HepG2 (cell line): ENCODE data around the gene RBBP8NL. TPM values are rescaled to one million over a fixed set of nuclear protein-coding genes. Genes with fewer than 3 reads are reported as not detected.
A peak's percentile ranks its signal among the peaks of the same experiment; 100 is the strongest.

Source experiments
- ATAC-seq: fragments of 200-7000 bp; cut with Tn5 transposase; 3 replicates; pipeline ENCODE4 v1.9.1; 2020; ENCODE audit warnings: mild to moderate bottlenecking, moderate library complexity
- BruUV-seq: library from RNA; stranded (reverse); fragments of 400-500 nt; replicated peaks from 2 replicates; lab custom pipeline; 2021; lab: Mats Ljungman, UMichigan
- CTCF ChIA-PET: fragments of 300-600 bp; formaldehyde crosslinking; extraction: SDS; loops from one replicate; lab custom pipeline; 2021; ENCODE audit warnings: low total read pairs, inconsistent platforms, low intra/inter-chr PET ratio; lab: Yijun Ruan, JAX
- POLR2A ChIA-PET: fragments of 350-600 bp; sonication (Branson Sonifier 250); formaldehyde crosslinking; loops from one replicate; lab custom pipeline; 2020; ENCODE audit warnings: antibody characterized with exemption, inconsistent platforms; lab: Yijun Ruan, JAX
- DNase-seq: peaks from one replicate; pipeline ENCODE4 v3.0.0-alpha.2; 2015; ENCODE audit warnings: low spot score
- FAIRE-seq: peaks from 3 replicates; lab custom pipeline; 2011; peaks lifted over from hg19 to GRCh38; lab: Jason Lieb, UNC
- H2AFZ ChIP-seq: one replicate; pipeline ENCODE4 v1.6.1; 2011; ENCODE audit warnings: low read length, inconsistent platforms
- H3K27ac ChIP-seq: fragments of 300-600 bp; 3 replicates; pipeline ENCODE4 v1.8.0; 2011; ENCODE audit warnings: mixed run types, mild to moderate bottlenecking, mixed read lengths, low read length, inconsistent platforms; ENCODE audit not compliant: insufficient read depth; ENCODE audit errors: extremely low read length
- H3K27me3 ChIP-seq, 2 experiments: fragments of 200-600 bp in 1 of 2; 2 replicates in 1 of 2; 3 replicates in 1 of 2; pipeline versions ENCODE4 v1.6.0 to v1.8.0; 2011; ENCODE audit warnings: low read length in 2 of 2, mild to moderate bottlenecking in 2 of 2, moderate library complexity in 2 of 2, inconsistent platforms in 1 of 2; ENCODE audit not compliant: insufficient read depth in 2 of 2, control insufficient read depth in 1 of 2
- H3K36me3 ChIP-seq, 2 experiments: fragments of 200-600 bp in 1 of 2; replicated peaks in 1 of 2; 2 replicates in 1 of 2; 3 replicates in 1 of 2; pipeline versions ENCODE4 v1.5.1 to v1.8.0; 2011; ENCODE audit warnings: low read length in 2 of 2, inconsistent platforms in 1 of 2; ENCODE audit not compliant: insufficient read depth in 2 of 2, control insufficient read depth in 1 of 2
- H3K4me1 ChIP-seq: 2 replicates; pipeline ENCODE4 v1.5.1; 2012; ENCODE audit warnings: low read length, inconsistent platforms; ENCODE audit not compliant: insufficient read depth
- H3K4me2 ChIP-seq: 2 replicates; pipeline ENCODE4 v1.6.0; 2011; ENCODE audit warnings: low read depth, low read length, inconsistent platforms
- H3K4me3 ChIP-seq, 3 experiments: fragments of 200-600 bp in 1 of 3; sonication (generic), shearing (Covaris generic) in 1 of 3; replicated peaks in 1 of 3; 2 replicates each; pipeline ENCODE4 v1.5.1; 2011 to 2016; ENCODE audit warnings: low read length in 3 of 3, inconsistent platforms in 2 of 3, low read depth in 2 of 3, mild to moderate bottlenecking in 2 of 3, control low read depth in 1 of 3, mixed read lengths in 1 of 3; ENCODE audit not compliant: insufficient read depth in 1 of 3
- H3K79me2 ChIP-seq: one replicate; pipeline ENCODE4 v1.6.1; 2011; ENCODE audit warnings: low read length, inconsistent platforms; ENCODE audit not compliant: insufficient read depth
- H3K9ac ChIP-seq: 2 replicates; pipeline ENCODE4 v1.6.0; 2011; ENCODE audit warnings: mild to moderate bottlenecking, low read depth, low read length, inconsistent platforms; ENCODE audit not compliant: insufficient read depth
- H3K9me3 ChIP-seq: 2 replicates; pipeline ENCODE4 v1.5.1; 2012; ENCODE audit warnings: mild to moderate bottlenecking, low read length
- H4K20me1 ChIP-seq: 2 replicates; pipeline ENCODE4 v1.6.0; 2011; ENCODE audit warnings: inconsistent platforms, mild to moderate bottlenecking, low read length, moderate library complexity; ENCODE audit not compliant: insufficient read depth
- HIC2 ChIP-seq: sonication (generic); formaldehyde crosslinking; IDR thresholded peaks from 2 replicates; pipeline ENCODE4 v1.9.0; 2022; ENCODE audit warnings: low read depth, missing genetic modification reagents
- IRX3 ChIP-seq: sonication (generic); formaldehyde crosslinking; IDR thresholded peaks from 2 replicates; pipeline ENCODE4 v1.8.1; 2023; ENCODE audit warnings: mild to moderate bottlenecking, low read depth, missing genetic modification reagents, borderline replicate concordance
- MED1 ChIP-seq: sonication (generic); formaldehyde crosslinking; IDR thresholded peaks from 2 replicates; pipeline ENCODE4 v1.4.0; 2020; ENCODE audit warnings: missing genetic modification reagents
- PHF5A ChIP-seq: IDR thresholded peaks from one replicate; pipeline ENCODE4 v1.6.1; 2018; ENCODE audit warnings: low read depth, missing genetic modification reagents; ENCODE audit not compliant: unreplicated experiment
- TMF1 ChIP-seq: sonication (generic); formaldehyde crosslinking; IDR thresholded peaks from 2 replicates; pipeline ENCODE4 v1.8.1; 2022; ENCODE audit warnings: low read depth, missing genetic modification reagents
- ZFP82 ChIP-seq: sonication (generic); formaldehyde crosslinking; IDR thresholded peaks from 2 replicates; pipeline ENCODE4 v1.5.1; 2020; ENCODE audit warnings: mild to moderate bottlenecking, missing genetic modification reagents, borderline replicate concordance
- ZNF451 ChIP-seq: sonication (generic); formaldehyde crosslinking; IDR thresholded peaks from 2 replicates; pipeline ENCODE4 v1.5.0; 2020; ENCODE audit warnings: mild to moderate bottlenecking, missing genetic modification reagents
- ZNF512B ChIP-seq: sonication (generic); formaldehyde crosslinking; IDR thresholded peaks from 2 replicates; pipeline ENCODE4 v1.5.1; 2020; ENCODE audit warnings: missing genetic modification reagents, mild to moderate bottlenecking, borderline replicate concordance
- ZNF646 ChIP-seq: sonication (generic); formaldehyde crosslinking; IDR thresholded peaks from 2 replicates; pipeline ENCODE4 v1.9.0; 2021; ENCODE audit warnings: mild to moderate bottlenecking, missing genetic modification reagents
- WGBS: methylation state at CpG from one replicate; pipeline ENCODE4 v1.1.6; 2017; ENCODE audit warnings: low lambda C conversion rate; 5-methylcytosine and 5-hydroxymethylcytosine counted together
- in situ Hi-C: cut with HindIII; loops from 2 replicates; pipeline ENCODE4 v1.10.0; 2017; ENCODE audit warnings: low pct_unique_long_range_greater_than_20kb; ENCODE audit not compliant: extremely low pct_ligation_motif_present
- intact Hi-C: fragments of 100-400 bp; cut with micrococcal nuclease; formaldehyde crosslinking; loops from one replicate; pipeline ENCODE4 v1.10.0; 2022; ENCODE audit not compliant: unreplicated experiment
- polyA plus RNA-seq, 8 experiments: library from polyadenylated mRNA; depleted of rRNA in 3 of 8; stranded (reverse) in 7 of 8; unstranded in 1 of 8; fragments of >200 nt; fragmentation: Illumina TruSeq in 4 of 8; extraction: Trizol in 4 of 8; gene quantifications; 2 replicates each; pipeline versions ENCODE4 v1.2.1 to v1.2.3, GENCODE V29; 2011 to 2016; ENCODE audit warnings: low read depth in 4 of 8, missing spikeins in 1 of 8, mixed read lengths in 1 of 8; ENCODE audit not compliant: insufficient read depth in 1 of 8
- total RNA-seq, 5 experiments: library from RNA; depleted of rRNA; stranded (reverse); fragments of >200 nt; fragmentation: Illumina TruSeq; extraction: Trizol; gene quantifications; 2 replicates each; pipeline ENCODE4 v1.2.3, GENCODE V29; 2016; ENCODE audit warnings: low read depth in 1 of 5

The RBBP8NL gene
- total and polyA plus RNA-seq, 2 of the 13 experiments (the other 11 are each of a cell fraction or from before 2014, with no cell fraction given): 0.69 to 0.86 TPM

- CTCF ChIA-PET: no interaction called here
- POLR2A ChIA-PET: interaction anchor here (0.6 to 10.1 kb wide), 13 partner anchors 11 to 1349 kb away, joined by 3 to 187 read pairs (median 8); partner anchors contain the start of genes ADRM1 and RPS21
- intact Hi-C loops: loop anchor here (2.0 to 10.0 kb wide), 2 partner anchors 16 to 424 kb away; partner anchors contain the start of gene MRGBP
- TF ChIP-seq HIC2 (peak; percentile 99), MED1 (peak; percentile 68), ZNF451 (CRISPR knock-in tag) (peak; percentile 45; the same call in 1 of the 2 replicates), IRX3 (CRISPR knock-in tag) (peak; percentile 57; the same call in 1 of the 2 replicates), ZFP82 (CRISPR knock-in tag) (0 out of 2 replicates have a peak, but pooled peaks have one; percentile 54), ZNF512B (CRISPR knock-in tag) (peak; percentile 95), TMF1 (CRISPR knock-in tag) (peak; percentile 77), ZNF646 (no peak), PHF5A (CRISPR knock-in tag) (peak; percentile 39)
These were observed 56.3 kb downstream of the RBBP8NL start for GRCh38 chr20:62370807-62371587.

More at GRCh38 chr20:62370807-62371587, 56.3 kb downstream of the RBBP8NL start:
- in situ Hi-C loops: no loop called here
- H3K4me2 ChIP-seq: peak overlapping the region; percentile 97
- no peak overlapping the region for H2AFZ ChIP-seq
- peaks cover 73% of the 10 kb centered on the region for H3K4me1 ChIP-seq
- H3K27me3 ChIP-seq: no peaks in the 10 kb centered on the region
- peak overlapping the region; percentile 90 for H3K9ac ChIP-seq
- DNase-seq: peak; percentile 74
- H3K79me2 ChIP-seq: peaks cover 10% of the 10 kb centered on the region
- WGBS: 15% methylated on average over 18 of the region's 18 CpGs
- no peaks in the 10 kb centered on the region for H3K36me3 ChIP-seq
- H3K27ac ChIP-seq: peak overlapping the region; percentile 95
- H3K4me3 ChIP-seq: peak overlapping the region; percentile 65 to 95 (median 91)
- FAIRE-seq: no peak
- H4K20me1 ChIP-seq: peaks cover 3% of the 10 kb centered on the region; the same call in 1 of the 2 replicates
- peak; percentile 24 for ATAC-seq
- BruUV-seq: no TSS peak
- no peaks in the 10 kb centered on the region for H3K9me3 ChIP-seq
